Measurements from ENCODE around the gene NPHS1.

GRCh38 chr19:35842666-35843272 lies 9.5 kb downstream of the NPHS1 start:
- no peak for TF ChIP-seq CTCF (IDR thresholded peaks at IDR 0.05)
- no peak for TF ChIP-seq POLR2A (IDR thresholded peaks at IDR 0.05)

All from adrenal gland (tissue), 5 donors.